ENCODE measurements around the gene FAIM.
"Not testable (repeated sequence)": the region's sequence is repeated elsewhere in the genome, so short reads cannot be mapped to it uniquely, and the experiment has no call there.

FAIM gene

DNA sequence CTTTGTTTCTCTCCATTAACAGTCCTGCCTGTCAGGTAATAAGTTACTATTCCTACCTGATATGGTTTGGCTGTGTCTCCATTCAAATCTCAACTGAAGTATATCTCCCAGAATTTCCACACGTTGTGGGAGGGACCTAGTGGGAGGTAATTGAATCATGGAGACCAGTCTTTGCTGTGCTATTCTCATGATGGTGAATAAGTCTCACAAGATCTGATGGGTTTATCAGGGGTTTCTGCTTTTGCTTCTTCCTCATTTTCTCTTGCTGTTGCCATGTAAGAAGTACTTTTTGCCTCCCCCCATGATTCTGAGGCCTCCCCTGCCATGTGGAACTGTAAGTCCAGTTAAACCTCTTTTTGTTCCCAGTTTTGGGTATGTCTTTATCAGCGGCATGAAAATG is 6.9 kb upstream of the FAIM start:
- not testable (repeated sequence) for DNase-seq (ENCODE audit: low read depth in 2 of 2)

DNA sequence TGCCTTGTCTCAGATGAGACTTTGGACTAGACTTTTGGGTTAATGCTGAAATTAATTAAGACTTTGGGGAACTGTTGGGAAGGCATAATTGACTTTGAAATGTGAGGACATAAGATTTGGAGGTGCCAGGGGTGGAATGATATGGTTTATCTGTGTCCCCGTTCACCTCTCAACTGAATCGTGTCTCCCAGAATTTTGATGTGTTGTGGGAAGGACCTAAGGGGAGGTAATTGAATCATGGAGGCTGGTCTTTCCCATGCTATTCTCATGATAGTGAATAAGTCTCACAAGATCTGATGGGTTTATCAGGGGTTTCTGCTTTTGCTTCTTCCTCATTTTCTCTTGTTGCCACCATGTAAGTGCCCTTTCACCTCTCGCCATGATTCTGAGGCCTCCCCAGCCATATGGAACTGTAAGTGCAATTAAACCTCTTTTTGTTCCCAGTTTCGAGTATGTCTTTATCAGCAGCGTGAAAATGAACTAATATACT is 4.4 kb upstream of the FAIM start:
- not testable (repeated sequence) for DNase-seq (ENCODE audit: low read depth in 2 of 2)

- DNase-seq (ENCODE audit: low read depth in 2 of 2), result no peak
Measured at GRCh38 chr3:138609898-138610266, 1.3 kb downstream of the FAIM start.

- no peak for DNase-seq (ENCODE audit: low read depth in 2 of 2)
Measured at GRCh38 chr3:138615462-138615861, 6.9 kb downstream of the FAIM start.

- DNase-seq (ENCODE audit: low read depth in 2 of 2), result no peak
Measured at GRCh38 chr3:138620431-138620830, 11.9 kb downstream of the FAIM start.

- no peak for DNase-seq (ENCODE audit: low read depth in 2 of 2)
Measured at GRCh38 chr3:138624518-138624917, 15.9 kb downstream of the FAIM start.

DNA sequence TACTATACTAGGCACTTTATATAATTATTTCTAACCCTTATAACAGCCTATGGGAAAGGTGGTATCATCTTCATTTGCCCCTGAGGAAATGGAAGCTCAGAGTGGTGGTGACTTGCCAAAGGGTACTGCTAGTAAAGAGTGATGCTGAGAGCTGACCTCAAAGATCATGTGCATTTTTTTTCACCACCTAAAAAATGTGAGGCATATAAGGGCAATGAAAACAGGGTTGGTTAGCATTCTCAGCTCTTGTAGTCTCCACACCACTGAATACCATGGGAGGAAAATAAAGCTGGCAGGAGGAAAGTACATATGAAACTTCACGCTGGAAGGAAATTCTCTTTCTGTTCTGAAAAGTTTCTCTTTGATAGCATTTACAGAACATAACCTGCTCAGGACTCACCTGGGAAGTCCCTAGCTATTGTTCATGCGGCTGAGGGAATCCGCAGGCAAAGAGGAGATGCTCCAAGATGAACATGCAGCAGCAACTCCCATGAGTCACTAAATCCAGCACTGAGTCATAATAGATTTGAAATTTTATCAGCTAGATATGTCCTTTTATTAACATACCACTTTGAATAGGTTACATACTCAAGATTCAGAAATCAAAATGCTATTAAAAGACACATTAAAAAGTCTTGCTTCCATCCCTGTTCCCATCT is 17.3 kb downstream of the FAIM start:
- DNase-seq (ENCODE audit: low read depth in 2 of 2), result no peak

DNA sequence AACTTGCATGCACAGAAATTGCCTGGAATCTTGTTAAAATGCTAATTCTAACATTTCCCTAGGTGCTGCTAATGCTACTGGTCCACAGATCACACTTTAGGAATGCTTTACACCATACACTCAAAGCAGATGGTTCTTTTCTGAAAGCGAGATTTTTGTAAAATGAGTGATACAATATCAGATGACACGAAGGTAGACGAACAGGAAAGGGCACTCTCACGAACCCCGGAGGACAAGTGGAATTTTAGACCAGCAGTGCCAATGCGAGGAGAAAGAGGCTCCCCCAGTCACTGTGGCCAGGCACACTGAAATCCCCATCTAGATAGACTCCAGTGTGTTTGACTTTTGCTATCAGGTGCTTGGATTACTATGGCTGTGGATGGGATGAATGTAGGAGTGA is 21.0 kb downstream of the FAIM start:
- no peak for DNase-seq (ENCODE audit: low read depth in 2 of 2)

GRCh38 chr3:138638641-138639040 is 30.1 kb downstream of the FAIM start:
- no peak for DNase-seq (ENCODE audit: low read depth in 2 of 2)

DNA sequence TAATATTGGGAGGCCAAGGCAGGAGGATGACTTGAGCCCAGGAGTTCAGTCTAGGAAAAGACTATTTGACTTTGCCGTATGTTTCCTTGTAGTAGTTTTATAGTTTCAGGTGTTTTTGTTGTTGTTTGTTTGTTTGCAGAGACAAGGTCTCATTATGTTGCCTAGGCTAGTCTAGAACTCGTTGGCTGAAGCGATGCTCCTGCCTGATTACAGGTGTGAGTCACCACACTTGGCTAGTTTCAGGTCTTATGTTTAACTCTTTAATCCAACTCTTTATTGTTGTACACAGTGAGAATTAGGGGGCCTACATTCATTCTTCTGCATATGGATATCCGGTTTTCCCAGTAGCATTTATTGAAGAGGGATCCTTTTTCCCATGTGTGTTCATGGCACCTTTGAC is 32.0 kb downstream of the FAIM start:
- DNase-seq (ENCODE audit: low read depth in 2 of 2), result no peak

GRCh38 chr3:138642226-138642926 is 33.8 kb downstream of the FAIM start:
- DNase-seq (ENCODE audit: low read depth in 2 of 2), result no peak

DNA sequence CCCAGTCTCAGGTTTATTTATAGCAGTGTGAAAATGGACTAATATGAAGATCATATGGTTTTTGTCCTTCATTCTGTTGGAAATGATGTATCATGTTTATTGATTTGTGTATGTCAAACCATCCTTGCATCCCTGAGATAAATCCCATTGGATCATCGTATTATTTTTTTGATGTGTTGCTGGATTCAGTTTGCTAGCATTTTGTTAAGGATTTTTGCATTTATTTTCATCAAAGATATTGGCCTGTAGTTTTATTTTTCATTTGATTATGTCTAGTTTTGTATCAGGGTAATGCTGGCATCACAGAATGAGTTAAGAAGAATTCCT is 34.3 kb downstream of the FAIM start:
- DNase-seq (ENCODE audit: low read depth in 2 of 2), result no peak

- DNase-seq (ENCODE audit: low read depth in 2 of 2), result no peak
Measured at GRCh38 chr3:138646008-138646407, 37.4 kb downstream of the FAIM start.

DNA sequence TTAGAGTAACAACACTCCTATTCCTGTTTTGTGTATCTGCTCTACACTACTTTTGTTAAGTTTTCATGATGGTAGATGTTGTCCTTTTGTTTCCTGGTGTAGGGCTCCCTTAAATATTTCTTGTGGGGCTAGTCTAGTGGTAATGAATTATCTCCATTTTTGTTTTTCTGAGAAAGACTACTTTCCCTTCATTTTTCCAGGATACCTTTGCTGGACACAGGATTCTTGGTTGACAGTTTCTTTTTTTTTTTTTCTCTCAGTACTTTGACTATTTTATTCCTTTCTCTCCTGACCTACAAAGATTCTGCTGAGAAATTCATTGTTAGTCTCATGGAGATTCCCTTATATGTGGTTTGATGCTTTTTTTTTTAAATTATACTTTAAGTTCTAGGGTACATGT is 37.9 kb downstream of the FAIM start:
- DNase-seq (ENCODE audit: low read depth in 2 of 2), result no peak

GRCh38 chr3:138649134-138649533 is 40.6 kb downstream of the FAIM start:
- no peak for DNase-seq (ENCODE audit: low read depth in 2 of 2)

DNA sequence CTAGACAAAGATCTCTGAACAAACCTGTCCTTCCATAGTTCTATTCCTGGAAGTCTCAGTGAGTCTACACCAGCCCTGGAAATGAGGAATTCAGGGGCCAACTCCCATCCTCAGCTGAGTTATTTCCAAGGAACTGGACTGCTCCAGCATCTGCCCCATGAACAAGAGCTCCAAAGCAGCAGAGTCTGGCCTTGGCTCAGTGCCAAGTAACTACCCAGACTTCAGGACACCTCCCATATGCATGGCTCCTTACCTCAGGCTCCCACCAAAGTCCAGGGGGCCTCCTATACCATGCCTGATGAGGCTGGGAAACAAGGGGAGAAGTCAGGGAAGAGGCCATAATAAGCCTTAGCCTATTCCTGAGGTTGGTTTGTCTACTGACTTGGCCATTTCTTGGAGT is 45.0 kb downstream of the FAIM start:
- no peak for DNase-seq (ENCODE audit: low read depth in 2 of 2)

DNA sequence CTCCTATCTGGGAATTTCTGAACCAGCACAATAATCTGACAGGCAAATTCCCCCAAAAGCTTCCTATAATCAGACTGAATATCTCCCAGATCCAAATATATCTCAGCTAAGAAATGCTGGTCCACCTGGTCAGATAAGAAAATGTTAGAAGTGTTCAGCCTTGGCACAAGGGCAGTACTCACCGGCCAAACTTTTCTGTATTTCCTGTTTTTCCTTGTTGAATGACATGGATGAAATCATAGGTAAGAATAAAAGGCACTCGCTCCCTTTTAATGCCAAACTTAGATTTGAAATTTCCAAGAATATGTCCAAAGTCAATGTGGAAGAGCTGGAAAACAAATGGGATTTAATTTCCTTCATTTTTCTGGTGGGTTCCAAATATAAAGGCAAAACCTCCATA is 48.9 kb downstream of the FAIM start:
- no peak for DNase-seq (ENCODE audit: low read depth in 2 of 2)

- no peak for DNase-seq (ENCODE audit: low read depth in 2 of 2)
Measured at GRCh38 chr3:138668107-138668506, 59.5 kb downstream of the FAIM start.

GRCh38 chr3:138670407-138670806 is 61.8 kb downstream of the FAIM start:
- no peak for DNase-seq (ENCODE audit: low read depth in 2 of 2)

GRCh38 chr3:138673641-138674530 is 65.3 kb downstream of the FAIM start:
- DNase-seq (ENCODE audit: low read depth in 2 of 2), result no peak

GRCh38 chr3:138675393-138675792 is 66.8 kb downstream of the FAIM start:
- no peak for DNase-seq (ENCODE audit: low read depth in 2 of 2)

GRCh38 chr3:138678086-138678485 is 69.5 kb downstream of the FAIM start:
- no peak for DNase-seq (ENCODE audit: low read depth in 2 of 2)
